SK-N-MC (cell line): ENCODE results near the gene CFAP74.
A peak's percentile ranks its signal among the peaks of the same experiment; 100 is the strongest.

Source experiments
- DNase-seq: peaks from one replicate; pipeline ENCODE4 v3.0.0-alpha.2; 2011; ENCODE audit warnings: low read depth, low spot score
- H3K27ac ChIP-seq: fragments of 200-600 bp; sonication (generic); 2 replicates; pipeline ENCODE4 v1.5.1; 2016; ENCODE audit warnings: mixed run types
- H3K36me3 ChIP-seq: fragments of 200-600 bp; sonication (generic); 2 replicates; pipeline ENCODE4 v1.6.1; 2017; ENCODE audit warnings: antibody characterized with exemption, low read length, mixed read lengths; ENCODE audit not compliant: insufficient read depth
- H3K4me3 ChIP-seq: fragments of 200-600 bp; sonication (generic); 2 replicates; pipeline ENCODE4 v1.5.1; 2016
- H3K9ac ChIP-seq: fragments of 200-600 bp; sonication (generic); 2 replicates; pipeline ENCODE4 v1.8.0; 2017; ENCODE audit warnings: mixed run types, mixed read lengths; ENCODE audit not compliant: insufficient read length
- H3K9me3 ChIP-seq: fragments of 200-600 bp; sonication (generic); 2 replicates; pipeline ENCODE4 v1.6.1; 2017; ENCODE audit warnings: low read depth, mild to moderate bottlenecking, antibody characterized with exemption, low read length, moderate library complexity, mixed read lengths
- EZH2 ChIP-seq: fragments of 200-600 bp; sonication (generic); IDR thresholded peaks from one replicate; pipeline ENCODE4 v1.6.1; 2017; ENCODE audit warnings: antibody characterized with exemption
- FOXP2 ChIP-seq: optimal IDR thresholded peaks from 2 replicates; pipeline ENCODE3; 2011; ENCODE audit warnings: mild to moderate bottlenecking, moderate library complexity; ENCODE audit not compliant: insufficient read depth; ENCODE audit errors: extremely low read length, control extremely low read depth
- POLR2AphosphoS5 ChIP-seq: IDR thresholded peaks from 2 replicates; pipeline ENCODE4 v1.6.1; 2012; ENCODE audit warnings: mild to moderate bottlenecking, low read depth, low read length, borderline replicate concordance

The CFAP74 gene

GRCh38 chr1:2025491-2025981 lies 21.9 kb upstream of the CFAP74 start:
- TF ChIP-seq FOXP2 (no peak), EZH2 (no peak), POLR2AphosphoS5 (no peak)
- H3K27ac ChIP-seq = no peak overlapping the region
- no peak overlapping the region for H3K4me3 ChIP-seq
- H3K9ac ChIP-seq = no peak overlapping the region
- no peaks in the 10 kb centered on the region for H3K9me3 ChIP-seq
- no peaks in the 10 kb centered on the region for H3K36me3 ChIP-seq
- DNase-seq = no peak

DNA sequence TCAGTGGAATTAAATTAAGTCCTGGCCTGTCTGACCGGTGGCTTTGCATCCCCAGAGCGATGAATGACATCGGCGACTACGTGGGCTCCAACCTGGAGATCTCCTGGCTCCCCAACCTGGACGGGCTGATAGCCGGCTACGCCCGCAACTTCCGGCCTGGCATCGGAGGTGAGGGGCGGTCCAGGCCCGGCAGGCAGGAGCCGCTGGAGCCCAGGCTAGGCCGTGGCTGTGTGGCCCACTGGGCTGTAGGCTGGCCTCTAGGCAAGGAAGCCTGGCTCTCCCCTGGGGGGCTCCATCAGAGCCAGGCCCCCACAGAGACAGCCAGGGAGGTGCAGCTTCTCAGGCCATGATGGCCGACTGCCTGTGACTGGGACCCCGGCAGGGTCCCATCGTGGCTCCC lies 21.3 kb upstream of the CFAP74 start:
- H3K4me3 ChIP-seq = no peak overlapping the region
- H3K27ac ChIP-seq = no peak overlapping the region
- TF ChIP-seq FOXP2 = no peak
- H3K9me3 ChIP-seq = no peaks in the 10 kb centered on the region
- DNase-seq = no peak
- no peaks in the 10 kb centered on the region for H3K36me3 ChIP-seq
- H3K9ac ChIP-seq = no peak overlapping the region

GRCh38 chr1:2024451-2024850 lies 20.9 kb upstream of the CFAP74 start:
- H3K4me3 ChIP-seq = no peak overlapping the region
- H3K9ac ChIP-seq = no peak overlapping the region
- H3K36me3 ChIP-seq = no peaks in the 10 kb centered on the region
- no peak overlapping the region for H3K27ac ChIP-seq
- DNase-seq = no peak
- no peaks in the 10 kb centered on the region for H3K9me3 ChIP-seq
- TF ChIP-seq POLR2AphosphoS5 (no peak), FOXP2 (no peak), EZH2 (no peak)

- TF ChIP-seq POLR2AphosphoS5 (no peak), EZH2 (no peak), FOXP2 (no peak)
- Histone ChIP-seq H3K4me3 (no peak overlapping the region), H3K9ac (no peak overlapping the region), H3K9me3 (no peaks in the 10 kb centered on the region), H3K36me3 (no peaks in the 10 kb centered on the region), H3K27ac (no peak overlapping the region)
- no peak for DNase-seq
Measured at GRCh38 chr1:2023187-2023586, 19.6 kb upstream of the CFAP74 start.

- no peak for TF ChIP-seq EZH2
- TF ChIP-seq POLR2AphosphoS5 = no peak
- TF ChIP-seq FOXP2 = no peak
- no peak for DNase-seq
- no peaks in the 10 kb centered on the region for H3K36me3 ChIP-seq
- no peak overlapping the region for H3K4me3 ChIP-seq
- H3K9ac ChIP-seq = no peak overlapping the region
- H3K27ac ChIP-seq = no peak overlapping the region
- H3K9me3 ChIP-seq = no peaks in the 10 kb centered on the region
Measured at GRCh38 chr1:2022063-2022770, 18.6 kb upstream of the CFAP74 start.

GRCh38 chr1:2021550-2021949 lies 18.0 kb upstream of the CFAP74 start:
- Histone ChIP-seq H3K27ac (no peak overlapping the region), H3K9me3 (no peaks in the 10 kb centered on the region), H3K36me3 (no peaks in the 10 kb centered on the region), H3K9ac (no peak overlapping the region), H3K4me3 (no peak overlapping the region)
- TF ChIP-seq FOXP2 = no peak
- TF ChIP-seq EZH2 = no peak
- TF ChIP-seq POLR2AphosphoS5 = no peak
- DNase-seq = no peak

DNA sequence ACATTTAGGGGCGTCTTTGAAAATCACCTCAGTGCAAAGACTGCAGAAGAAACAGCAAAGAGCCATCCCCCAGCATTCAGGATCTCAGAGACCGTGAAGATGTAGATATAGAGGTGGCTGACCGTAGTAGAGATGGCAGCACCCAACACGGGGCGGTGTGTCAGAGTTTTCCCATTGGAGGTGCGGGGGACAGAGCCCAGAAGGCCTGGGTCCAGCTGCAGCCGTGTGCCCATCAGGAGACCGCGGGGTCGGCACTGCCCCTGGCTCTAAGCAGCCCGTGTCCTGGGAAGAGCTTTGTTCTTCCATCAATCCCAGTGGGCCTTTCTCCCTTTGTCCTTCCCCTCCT lies 16.7 kb upstream of the CFAP74 start:
- no peaks in the 10 kb centered on the region for H3K36me3 ChIP-seq
- H3K4me3 ChIP-seq = no peak overlapping the region
- no peak for TF ChIP-seq FOXP2
- TF ChIP-seq EZH2 = no peak
- TF ChIP-seq POLR2AphosphoS5 = no peak
- H3K9me3 ChIP-seq = no peaks in the 10 kb centered on the region
- H3K27ac ChIP-seq = no peak overlapping the region
- no peak for DNase-seq
- H3K9ac ChIP-seq = no peak overlapping the region

DNA sequence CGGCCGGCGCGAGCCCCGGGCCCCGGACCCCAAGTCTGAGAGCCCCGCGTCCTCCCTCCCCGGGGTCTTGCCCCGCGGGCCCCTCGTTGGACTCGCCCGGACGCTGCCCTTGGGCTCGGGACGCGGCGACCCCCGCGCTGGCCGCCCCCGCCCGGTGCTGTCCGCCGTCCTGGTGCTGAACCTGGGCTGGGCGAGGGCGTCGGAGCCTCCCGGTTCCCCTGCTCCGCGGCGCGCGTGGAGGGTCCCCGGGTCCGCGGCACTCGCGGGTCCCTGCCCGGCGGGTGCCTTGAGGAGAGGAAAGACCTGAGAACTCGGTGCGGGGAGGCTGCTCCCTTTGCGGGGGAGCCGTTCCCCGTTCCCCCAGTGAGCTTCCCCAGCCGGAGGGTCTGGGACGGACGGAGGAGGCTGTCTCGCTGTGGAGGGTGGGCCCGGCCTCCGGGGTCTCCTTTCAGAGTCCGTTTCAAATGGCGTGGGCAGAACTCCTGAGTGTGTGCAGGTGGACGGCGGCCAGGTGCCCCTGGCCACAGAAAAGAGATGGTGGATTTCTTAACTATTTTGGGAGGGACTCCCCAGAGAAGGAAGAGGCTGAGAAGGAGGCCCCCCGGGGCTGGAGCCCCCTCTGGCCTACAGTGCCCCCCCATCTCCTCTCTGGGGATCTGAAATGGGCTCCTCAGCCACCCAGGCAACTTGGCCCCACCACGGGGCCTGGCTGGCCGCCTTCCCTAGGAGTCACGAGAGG lies 16.2 kb upstream of the CFAP74 start:
- Histone ChIP-seq H3K9me3 (no peaks in the 10 kb centered on the region), H3K36me3 (no peaks in the 10 kb centered on the region), H3K4me3 (peak overlapping the region; percentile 55), H3K9ac (no peak overlapping the region), H3K27ac (no peak overlapping the region)
- no peak for TF ChIP-seq POLR2AphosphoS5
- no peak for TF ChIP-seq EZH2
- no peak for TF ChIP-seq FOXP2
- no peak for DNase-seq
